Inflammatory macrophage (primary cell): Measurements from ENCODE around the gene GRM3.
A peak's percentile ranks its signal among the peaks of the same experiment; 100 is the strongest.

Source experiments
- DNase-seq, 2 donors: peaks; one replicate each; pipeline ENCODE4 v3.0.0-alpha.2; 2020 to 2022

Gene GRM3

GRCh38 chr7:86788948-86789347, 145.2 kb downstream of the GRM3 start:
- DNase-seq, result no peak

GRCh38 chr7:86790383-86790782, 146.7 kb downstream of the GRM3 start:
- no peak for DNase-seq

DNA sequence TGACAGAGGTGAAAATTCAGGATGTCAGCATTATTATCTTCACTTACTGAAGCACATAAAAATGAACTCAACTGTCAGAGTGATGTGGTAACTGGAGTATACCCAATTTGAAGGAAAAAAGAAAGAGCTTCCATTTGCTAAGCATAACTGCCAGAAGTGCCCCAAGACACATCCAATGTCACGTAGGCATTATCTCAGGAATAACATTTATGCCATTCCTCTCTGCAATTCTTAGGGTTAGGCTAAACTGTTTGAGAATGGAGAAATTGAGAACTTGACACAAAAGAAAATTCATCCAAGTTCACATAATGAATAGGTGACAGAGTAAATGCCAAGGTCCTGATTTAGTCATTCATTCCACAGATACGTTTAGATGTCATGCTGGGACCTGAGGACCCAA, 148.6 kb downstream of the GRM3 start:
- DNase-seq, result no peak

DNA sequence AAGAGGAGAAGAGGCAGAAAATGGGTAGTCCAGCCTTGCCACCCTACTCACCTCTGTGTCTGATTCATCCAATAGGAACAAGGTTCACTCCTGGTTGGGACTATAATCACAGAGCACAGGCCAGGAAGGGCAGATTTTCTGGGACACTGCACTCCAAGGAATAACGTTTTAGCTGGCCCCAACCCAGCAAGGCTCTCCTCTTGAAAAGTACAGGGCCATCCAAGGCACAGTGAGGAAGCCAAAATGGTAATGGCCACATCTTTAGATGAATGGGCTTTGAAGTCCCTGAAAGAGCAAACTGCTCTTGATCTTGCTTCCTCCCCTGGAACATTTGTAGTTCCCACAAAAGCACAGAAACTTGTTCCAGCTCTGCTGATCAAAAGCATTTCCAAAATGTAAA, 149.4 kb downstream of the GRM3 start:
- no peak for DNase-seq

GRCh38 chr7:86814661-86815379, 171.1 kb downstream of the GRM3 start:
- DNase-seq, result no peak

DNA sequence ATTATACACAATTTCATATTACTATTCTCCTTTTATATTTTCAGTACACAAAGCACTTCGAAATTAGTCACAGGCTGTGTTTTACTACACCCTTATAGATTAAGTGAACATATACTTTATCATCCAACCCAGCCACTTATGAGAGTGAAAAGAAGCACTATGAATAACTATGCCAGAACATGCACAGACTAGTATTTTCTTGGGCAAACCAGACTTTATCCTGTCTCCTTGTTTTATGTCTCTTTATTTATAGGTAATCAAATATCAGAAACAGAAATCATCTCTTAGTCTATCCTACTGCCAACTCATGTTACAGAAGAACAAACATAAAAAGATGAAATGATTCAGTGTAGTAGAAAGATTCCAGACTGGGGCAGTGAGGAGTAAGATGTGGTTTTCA, 171.8 kb downstream of the GRM3 start:
- DNase-seq, result no peak

- DNase-seq, result no peak
Measured at GRCh38 chr7:86818903-86819302, 175.2 kb downstream of the GRM3 start.

DNA sequence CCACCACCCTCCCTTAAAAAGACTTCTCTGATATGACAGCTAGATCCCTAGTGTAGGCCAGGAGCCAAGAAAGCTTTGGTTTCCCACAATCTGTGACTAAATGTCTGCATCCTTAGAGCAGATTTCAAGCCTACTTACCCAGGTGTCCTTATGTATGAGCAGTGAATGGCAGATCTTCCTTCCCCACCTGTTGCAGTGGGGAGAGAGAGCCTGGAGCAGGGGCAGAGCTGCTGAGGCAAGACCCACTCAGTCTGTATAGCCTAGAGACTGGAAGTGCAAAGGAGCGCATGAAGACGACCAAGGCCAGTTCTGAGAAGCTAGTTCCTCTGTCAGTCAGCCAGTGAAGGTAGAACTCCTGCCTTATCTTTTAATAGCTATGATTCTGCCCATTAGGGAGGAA, 180.1 kb downstream of the GRM3 start:
- no peak for DNase-seq

GRCh38 chr7:86825264-86825663, 181.6 kb downstream of the GRM3 start:
- DNase-seq, result no peak

DNA sequence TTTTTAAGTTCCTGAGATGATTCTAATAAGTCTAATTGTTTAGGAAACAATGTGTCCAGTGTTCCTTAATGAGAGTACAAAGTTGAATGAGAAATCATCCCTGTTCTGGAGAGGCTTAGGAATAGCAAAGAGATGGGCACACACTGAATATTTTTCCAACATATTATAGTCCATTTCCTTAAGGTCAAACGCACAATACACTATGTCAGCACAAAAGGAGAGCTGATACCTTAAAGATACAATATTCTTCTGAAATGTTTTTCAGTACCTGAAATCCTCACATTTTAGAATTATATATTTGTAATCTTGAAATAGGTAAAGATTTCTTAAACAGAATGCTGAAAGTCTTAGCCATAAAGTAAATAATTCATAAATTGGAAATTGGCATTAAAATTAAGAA, 183.2 kb downstream of the GRM3 start:
- DNase-seq, result no peak

DNA sequence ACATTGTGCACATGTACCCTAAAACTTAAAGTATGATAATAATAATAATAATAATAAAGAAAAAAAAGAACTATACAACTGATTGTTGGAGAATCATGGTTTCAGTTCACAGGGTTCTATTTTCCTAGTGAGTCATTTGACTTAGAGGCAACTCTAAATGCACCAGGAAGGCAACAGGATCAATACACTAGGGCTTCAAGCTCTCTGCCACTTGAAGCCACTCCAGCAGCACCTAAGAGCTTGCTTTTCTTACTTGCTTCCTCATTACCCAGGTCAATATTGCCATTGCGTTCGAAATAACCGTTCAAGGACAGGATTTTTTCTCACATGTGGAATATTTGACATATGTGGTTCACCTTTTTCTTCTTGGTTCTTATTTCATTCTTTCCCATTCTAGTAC, 189.7 kb downstream of the GRM3 start:
- no peak for DNase-seq

DNA sequence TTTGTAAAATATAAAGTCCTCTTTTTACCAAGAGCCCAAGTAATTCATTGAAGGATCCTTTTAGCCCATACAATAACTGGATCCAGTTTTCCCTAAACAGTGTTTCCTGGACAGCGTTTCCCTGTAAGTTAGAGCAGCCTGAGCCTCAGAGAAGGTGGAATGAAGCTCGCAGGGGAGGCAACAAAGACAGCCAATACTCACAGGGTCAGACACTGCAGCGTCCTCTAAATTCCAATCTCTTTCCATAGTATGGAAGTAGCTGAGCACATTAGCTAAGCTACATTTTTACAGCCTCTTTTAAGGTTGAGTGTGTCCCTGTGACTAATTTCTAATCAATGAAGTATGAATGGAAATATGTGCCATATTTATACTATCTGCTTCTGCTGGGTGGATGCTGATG, 193.5 kb downstream of the GRM3 start:
- DNase-seq, result no peak

DNA sequence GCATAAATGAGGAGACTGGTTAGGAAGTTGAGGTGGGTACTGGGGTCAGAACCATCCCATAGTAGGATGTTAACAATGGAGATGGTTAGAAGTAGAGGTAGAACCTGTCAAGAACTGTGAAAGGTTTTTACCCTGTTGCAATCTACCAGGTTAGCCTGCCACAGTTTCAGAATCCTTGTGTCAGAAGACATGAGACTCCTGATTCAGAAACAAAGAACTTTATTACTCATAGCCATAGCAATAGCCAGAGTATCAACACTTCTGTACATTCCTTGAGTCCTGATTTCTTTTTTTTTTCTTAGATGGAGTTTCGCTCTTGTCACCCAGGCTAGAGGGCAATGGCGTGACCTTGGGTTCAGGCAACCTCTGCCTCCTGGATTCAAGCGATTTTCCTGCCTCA, 200.9 kb downstream of the GRM3 start:
- DNase-seq, result no peak

- no peak for DNase-seq
Measured at GRCh38 chr7:86846494-86847190, 202.9 kb downstream of the GRM3 start.

GRCh38 chr7:86848226-86848625, 204.5 kb downstream of the GRM3 start:
- peak in 1 of 2 donors; percentile 6 for DNase-seq

GRCh38 chr7:86851566-86851965, 207.9 kb downstream of the GRM3 start:
- no peak for DNase-seq

DNA sequence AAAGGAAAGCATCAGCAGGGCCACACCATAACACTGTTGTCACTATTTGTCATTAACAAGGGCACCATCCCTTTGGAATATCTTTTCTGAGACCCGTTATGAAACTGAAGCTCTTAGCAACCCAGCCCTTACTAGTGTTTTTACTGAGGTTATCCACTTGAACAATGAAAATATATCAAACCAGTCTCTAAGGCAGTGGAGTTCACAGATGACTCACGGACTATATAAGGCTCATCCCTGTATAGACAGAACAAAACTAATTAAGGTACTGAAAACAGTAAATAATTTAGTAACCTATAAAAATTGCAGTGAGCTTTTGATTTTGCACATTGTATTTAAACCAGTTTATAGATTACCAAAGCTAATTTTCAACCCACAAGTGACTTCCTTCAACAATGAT, 219.7 kb downstream of the GRM3 start:
- DNase-seq, result no peak

GRCh38 chr7:86867163-86867762, 223.6 kb downstream of the GRM3 start:
- DNase-seq, result no peak

GRCh38 chr7:86876146-86876545, 232.4 kb downstream of the GRM3 start:
- DNase-seq, result no peak

DNA sequence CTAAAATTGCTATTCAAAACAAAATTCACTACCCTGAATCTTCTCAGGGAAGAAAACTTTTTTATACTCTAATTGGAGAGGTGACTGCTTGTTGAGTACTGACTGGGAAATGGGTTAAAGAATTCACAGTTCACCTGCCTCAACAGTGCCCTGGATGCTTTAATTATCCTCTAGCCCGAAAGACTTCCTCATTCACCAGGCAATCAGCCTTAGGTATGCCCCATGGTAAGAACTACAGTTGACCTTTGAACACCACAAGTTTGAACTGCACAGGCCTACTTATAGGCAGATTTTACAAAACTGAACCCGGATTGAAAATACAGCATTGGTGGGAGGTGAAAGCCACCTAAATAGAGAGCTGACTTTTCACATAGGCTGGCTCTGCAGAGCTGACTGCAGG, 240.4 kb downstream of the GRM3 start:
- DNase-seq, result no peak

DNA sequence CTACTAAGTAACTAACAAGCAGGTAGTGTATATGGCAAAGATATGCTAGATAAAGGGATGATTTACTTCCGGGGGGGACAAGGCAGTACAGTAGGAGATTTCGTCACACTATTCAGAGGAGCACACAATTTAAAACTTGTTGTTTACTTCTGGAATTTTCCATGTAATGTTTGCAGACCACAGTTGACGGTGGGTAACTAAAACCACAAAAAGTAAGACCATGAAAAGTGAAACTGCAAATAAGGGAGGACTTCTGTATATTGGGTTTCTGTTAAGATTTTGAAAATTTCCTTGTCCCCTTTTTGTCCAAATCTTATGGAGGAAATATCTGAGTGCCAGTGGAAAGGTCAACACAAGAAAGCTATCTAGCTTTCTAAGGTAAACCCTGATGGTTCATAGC, 245.8 kb downstream of the GRM3 start:
- DNase-seq, result no peak

- DNase-seq, result no peak
Measured at GRCh38 chr7:86898171-86898570, 254.5 kb downstream of the GRM3 start.

DNA sequence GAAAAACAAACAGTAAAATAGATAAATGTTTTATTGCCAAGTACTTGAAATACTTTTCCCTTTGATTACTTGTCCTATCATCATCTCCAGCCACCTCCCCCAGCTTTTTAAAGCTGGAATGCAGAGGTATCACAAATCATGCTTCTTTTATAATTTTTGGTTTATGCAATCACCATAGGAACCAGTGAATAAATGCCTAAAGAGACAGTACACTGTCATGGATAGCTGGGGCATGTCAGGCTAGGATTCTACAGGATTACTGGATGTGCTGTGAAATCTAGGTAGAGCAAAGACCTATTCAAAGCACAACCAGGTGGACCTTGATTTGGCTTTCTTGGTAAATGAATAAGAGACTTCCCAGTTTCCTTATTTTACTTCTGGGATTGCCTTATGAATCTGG, 257.2 kb downstream of the GRM3 start:
- no peak for DNase-seq
